DOHH2 (cell line): ENCODE measurements around the gene C11orf52.

Source experiments
- CTCF ChIP-seq: fragments of 200-600 bp; sonication (generic); IDR thresholded peaks from one replicate; pipeline ENCODE4 v1.5.1; 2014; ENCODE audit warnings: antibody characterized with exemption, mild to moderate bottlenecking, low read depth, low read length; ENCODE audit not compliant: poor library complexity, severe bottlenecking
- EZH2phosphoT487 ChIP-seq: fragments of 200-600 bp; sonication (generic); IDR thresholded peaks from 2 replicates; pipeline ENCODE4 v1.6.1; 2017; ENCODE audit warnings: borderline replicate concordance, mild to moderate bottlenecking, antibody characterized with exemption, low read length, moderate library complexity, mixed read lengths

GRCh38 chr11:111969344-111969743 lies 50.6 kb downstream of the C11orf52 start:
- no peak for TF ChIP-seq CTCF
- TF ChIP-seq EZH2phosphoT487 = no peak
